Choroid plexus epithelial cell (primary cell): ENCODE results near the gene CDC42.

Experiments used
- DNase-seq: peaks from one replicate; pipeline ENCODE4 v3.0.0-alpha.2; 2010; ENCODE audit warnings: low read depth
- H3K4me3 ChIP-seq: 2 replicates; pipeline ENCODE4 v1.5.1; 2011; ENCODE audit warnings: low read depth, mild to moderate bottlenecking, control low read depth, low read length, moderate library complexity
- CTCF ChIP-seq: conservative IDR thresholded peaks from 2 replicates; pipeline ENCODE4 v1.5.1; 2011; ENCODE audit warnings: low read depth, mild to moderate bottlenecking, control low read depth, inconsistent platforms, low read length, moderate library complexity

CDC42 gene

GRCh38 chr1:22118291-22118992, 65.9 kb downstream of the CDC42 start:
- no peak for TF ChIP-seq CTCF
- no peak overlapping the region for H3K4me3 ChIP-seq
- no peak for DNase-seq

GRCh38 chr1:22119626-22120468, 67.3 kb downstream of the CDC42 start:
- H3K4me3 ChIP-seq = no peak overlapping the region
- TF ChIP-seq CTCF = no peak
- DNase-seq = no peak

GRCh38 chr1:22120469-22120790, 67.9 kb downstream of the CDC42 start:
- no peak for DNase-seq
- no peak overlapping the region for H3K4me3 ChIP-seq
- TF ChIP-seq CTCF = no peak

GRCh38 chr1:22121421-22121911, 69.0 kb downstream of the CDC42 start:
- DNase-seq = peak; percentile 92
- H3K4me3 ChIP-seq = no peak overlapping the region
- TF ChIP-seq CTCF = no peak

- no peak overlapping the region for H3K4me3 ChIP-seq
- no peak for DNase-seq
- TF ChIP-seq CTCF = no peak
Observed at GRCh38 chr1:22122273-22123070, 70.0 kb downstream of the CDC42 start.

GRCh38 chr1:22123071-22123390, 70.5 kb downstream of the CDC42 start:
- no peak for DNase-seq
- TF ChIP-seq CTCF = no peak

More at GRCh38 chr1:22123071-22123390, 70.5 kb downstream of the CDC42 start:
- no peak overlapping the region for H3K4me3 ChIP-seq
